GM19025 (cell line): Measurements from ENCODE around the gene WFDC1.

Source experiments
- ATAC-seq: cut with Tn5 transposase; IDR thresholded peaks from one replicate; pipeline ENCODE4 v1.9.1; 2021; ENCODE audit warnings: mild to moderate bottlenecking, low read depth, moderate library complexity; ENCODE audit not compliant: unreplicated experiment

Gene WFDC1

GRCh38 chr16:84299734-84300440 is 5.2 kb downstream of the WFDC1 start:
- no peak for ATAC-seq

GRCh38 chr16:84302111-84302954 is 7.7 kb downstream of the WFDC1 start:
- ATAC-seq = no peak

- no peak for ATAC-seq
These were observed 8.3 kb downstream of the WFDC1 start for GRCh38 chr16:84303023-84303422.

- no peak for ATAC-seq
These were observed 8.8 kb downstream of the WFDC1 start for GRCh38 chr16:84303516-84303915.

- ATAC-seq = no peak
These were observed 11.9 kb downstream of the WFDC1 start for GRCh38 chr16:84306564-84306963.

- ATAC-seq = no peak
These were observed 12.7 kb downstream of the WFDC1 start for GRCh38 chr16:84307209-84307954.

GRCh38 chr16:84308120-84308519 is 13.4 kb downstream of the WFDC1 start:
- ATAC-seq = no peak

GRCh38 chr16:84310642-84311041 is 16.0 kb downstream of the WFDC1 start:
- ATAC-seq = no peak

GRCh38 chr16:84312783-84313382 is 18.2 kb downstream of the WFDC1 start:
- no peak for ATAC-seq

- ATAC-seq = no peak
These were observed 19.2 kb downstream of the WFDC1 start for GRCh38 chr16:84313921-84314320.

- no peak for ATAC-seq
These were observed 19.7 kb downstream of the WFDC1 start for GRCh38 chr16:84314373-84314772.

- no peak for ATAC-seq
These were observed 20.1 kb downstream of the WFDC1 start for GRCh38 chr16:84314814-84315213.

GRCh38 chr16:84315422-84315821 is 20.7 kb downstream of the WFDC1 start:
- no peak for ATAC-seq

- ATAC-seq = no peak
These were observed 23.7 kb downstream of the WFDC1 start for GRCh38 chr16:84318091-84318975.

GRCh38 chr16:84319146-84319760 is 24.6 kb downstream of the WFDC1 start:
- no peak for ATAC-seq

GRCh38 chr16:84320511-84320910 is 25.8 kb downstream of the WFDC1 start:
- ATAC-seq = no peak

- no peak for ATAC-seq
These were observed 27.3 kb downstream of the WFDC1 start for GRCh38 chr16:84321932-84322331.

- no peak for ATAC-seq
These were observed 28.1 kb downstream of the WFDC1 start for GRCh38 chr16:84322749-84323148.

- no peak for ATAC-seq
These were observed 28.9 kb downstream of the WFDC1 start for GRCh38 chr16:84323606-84324005.
